ENCODE measurements around the gene ARID1B.

- TF ChIP-seq, protein P1, sequence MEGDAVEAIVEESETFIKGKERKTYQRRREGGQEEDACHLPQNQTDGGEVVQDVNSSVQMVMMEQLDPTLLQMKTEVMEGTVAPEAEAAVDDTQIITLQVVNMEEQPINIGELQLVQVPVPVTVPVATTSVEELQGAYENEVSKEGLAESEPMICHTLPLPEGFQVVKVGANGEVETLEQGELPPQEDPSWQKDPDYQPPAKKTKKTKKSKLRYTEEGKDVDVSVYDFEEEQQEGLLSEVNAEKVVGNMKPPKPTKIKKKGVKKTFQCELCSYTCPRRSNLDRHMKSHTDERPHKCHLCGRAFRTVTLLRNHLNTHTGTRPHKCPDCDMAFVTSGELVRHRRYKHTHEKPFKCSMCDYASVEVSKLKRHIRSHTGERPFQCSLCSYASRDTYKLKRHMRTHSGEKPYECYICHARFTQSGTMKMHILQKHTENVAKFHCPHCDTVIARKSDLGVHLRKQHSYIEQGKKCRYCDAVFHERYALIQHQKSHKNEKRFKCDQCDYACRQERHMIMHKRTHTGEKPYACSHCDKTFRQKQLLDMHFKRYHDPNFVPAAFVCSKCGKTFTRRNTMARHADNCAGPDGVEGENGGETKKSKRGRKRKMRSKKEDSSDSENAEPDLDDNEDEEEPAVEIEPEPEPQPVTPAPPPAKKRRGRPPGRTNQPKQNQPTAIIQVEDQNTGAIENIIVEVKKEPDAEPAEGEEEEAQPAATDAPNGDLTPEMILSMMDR (IDR thresholded peaks at IDR 0.05; ENCODE audit: low read length), result no peak
- no peak for TF ChIP-seq EZH2phosphoT487 (IDR thresholded peaks at IDR 0.05; ENCODE audit: low read length)
Observed at GRCh38 chr6:156878681-156879080, 101.5 kb downstream of the ARID1B start.

Measured in MM.1S (cell line).